HG03280 (cell line): ENCODE measurements around the gene PLEKHA3.
"Not testable (repeated sequence)": the region's sequence is repeated elsewhere in the genome, so short reads cannot be mapped to it uniquely, and the experiment has no call there.

Experiments used
- ATAC-seq: cut with Tn5 transposase; IDR thresholded peaks from one replicate; pipeline ENCODE4 v1.9.1; 2021; ENCODE audit warnings: mild to moderate bottlenecking, moderate library complexity; ENCODE audit not compliant: unreplicated experiment

The PLEKHA3 gene

DNA sequence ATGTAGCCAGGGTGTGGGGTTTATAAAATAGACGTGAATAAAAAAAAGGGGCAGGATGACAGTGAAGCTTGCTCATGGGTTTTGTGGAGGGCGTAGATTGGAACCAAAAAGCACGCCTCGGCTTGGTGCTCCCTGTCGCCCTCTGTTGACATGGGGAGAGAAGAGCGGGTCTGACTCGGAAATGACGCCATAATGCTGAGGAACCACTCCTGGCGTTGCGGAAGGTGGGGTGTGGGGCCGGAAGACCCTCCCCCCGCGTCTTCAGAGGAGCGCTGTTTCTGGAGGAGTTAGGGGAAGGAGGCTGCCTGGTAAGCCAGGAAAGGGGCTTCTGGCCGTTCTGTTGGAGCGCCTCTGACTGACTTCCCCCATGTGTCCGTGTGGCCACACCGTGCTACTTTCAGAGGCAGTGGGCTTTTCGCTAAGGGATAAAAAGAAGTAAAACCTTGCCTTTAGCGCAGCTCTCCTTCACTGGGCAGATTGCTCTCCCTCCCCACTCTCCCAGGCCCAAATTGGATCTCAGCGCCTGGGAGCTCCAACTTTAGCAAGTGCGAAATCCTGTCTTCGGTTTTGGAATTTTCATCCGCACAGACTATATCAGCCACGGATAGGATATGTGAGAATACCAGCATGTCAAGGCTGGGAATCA lies 42.8 kb downstream of the PLEKHA3 start:
- peak; percentile 96 for ATAC-seq

DNA sequence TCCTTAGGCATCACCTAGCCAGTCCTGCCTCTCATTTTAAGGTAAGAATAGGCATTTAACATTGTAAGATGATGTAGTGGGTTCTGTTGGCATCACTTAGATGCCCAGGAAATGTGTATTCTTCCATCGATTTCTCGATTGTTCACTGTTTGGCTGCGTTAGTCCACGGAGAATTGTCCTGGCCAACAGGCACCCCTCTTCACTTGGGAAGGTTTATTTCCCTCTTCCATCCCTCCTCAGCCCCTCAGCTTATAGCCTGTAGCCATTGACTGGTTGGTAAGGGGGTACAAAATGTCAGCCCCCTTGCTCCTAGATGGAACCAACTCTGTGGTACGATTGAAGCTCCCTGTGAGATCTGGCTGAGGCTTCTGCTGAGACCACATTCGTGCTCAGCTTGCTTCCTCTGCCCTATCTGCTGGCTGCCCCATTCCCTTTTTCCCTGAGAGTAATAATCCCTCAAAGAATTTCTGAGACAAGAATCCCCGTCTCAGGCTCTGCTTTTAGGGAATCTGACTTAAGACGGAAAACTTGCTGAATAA lies 43.4 kb downstream of the PLEKHA3 start:
- ATAC-seq: no peak

- not testable (repeated sequence) for ATAC-seq
Measured at GRCh38 chr2:178525010-178525409, 44.8 kb downstream of the PLEKHA3 start.

DNA sequence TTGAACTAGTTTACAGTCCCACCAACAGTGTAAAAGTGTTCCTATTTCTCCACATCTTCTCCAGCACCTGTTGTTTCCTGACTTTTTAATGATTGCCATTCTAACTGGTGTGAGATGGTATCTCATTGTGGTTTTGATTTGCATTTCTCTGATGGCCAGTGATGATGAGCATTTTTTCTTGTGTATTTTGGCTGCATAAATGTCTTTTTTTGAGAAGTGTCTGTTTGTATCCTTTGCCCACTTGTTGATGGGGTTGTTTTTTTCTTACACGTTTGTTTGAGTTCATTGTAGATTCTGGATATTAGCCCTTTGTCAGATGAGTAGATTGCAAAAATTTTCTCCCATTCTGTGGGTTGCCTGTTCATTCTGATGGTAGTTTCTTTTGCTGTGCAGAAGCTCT lies 45.2 kb downstream of the PLEKHA3 start:
- ATAC-seq: not testable (repeated sequence)

DNA sequence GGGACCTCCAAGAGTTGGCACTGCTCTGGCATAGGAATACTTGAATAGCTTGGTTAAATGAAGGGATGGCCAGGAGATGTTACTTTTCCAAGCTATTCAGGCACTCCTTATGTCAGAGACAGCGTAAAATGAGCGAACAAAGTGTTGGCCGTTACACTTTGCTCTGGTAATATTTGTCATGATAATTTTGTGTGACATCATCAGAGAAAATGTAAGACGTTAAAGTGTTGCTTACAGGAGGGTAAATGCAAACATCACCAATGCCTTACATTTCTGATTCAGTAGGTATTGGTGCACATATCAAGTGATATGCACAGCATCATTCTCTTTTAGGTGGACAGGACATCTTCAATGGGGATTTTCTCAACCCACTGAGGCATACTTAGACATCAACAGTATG lies 46.0 kb downstream of the PLEKHA3 start:
- ATAC-seq: no peak

DNA sequence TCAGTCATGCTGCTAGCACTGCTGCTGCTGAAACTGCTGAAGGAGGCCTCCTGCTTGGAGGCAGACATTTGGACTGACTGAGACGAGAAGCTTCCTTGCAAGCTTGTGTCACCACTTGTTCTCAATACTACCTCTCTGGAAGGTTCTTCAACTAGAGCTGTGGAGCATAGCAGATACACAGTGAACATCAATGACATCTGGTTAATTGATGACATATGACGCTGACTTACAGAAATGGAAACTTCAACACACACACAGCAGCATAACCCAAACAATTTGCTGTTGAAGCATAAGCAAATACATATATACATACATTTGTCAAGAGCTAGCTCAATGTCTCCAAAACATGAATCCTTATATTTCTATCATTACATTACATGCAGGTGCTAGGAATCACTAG lies 47.3 kb downstream of the PLEKHA3 start:
- ATAC-seq: no peak

GRCh38 chr2:178528647-178529046 lies 48.4 kb downstream of the PLEKHA3 start:
- ATAC-seq: no peak

- no peak for ATAC-seq
Measured at GRCh38 chr2:178529194-178529593, 48.9 kb downstream of the PLEKHA3 start.

- peak; percentile 1 for ATAC-seq
Measured at GRCh38 chr2:178530131-178530530, 49.9 kb downstream of the PLEKHA3 start.

GRCh38 chr2:178530625-178531142 lies 50.4 kb downstream of the PLEKHA3 start:
- ATAC-seq: peak; percentile 97

GRCh38 chr2:178531168-178531567 lies 50.9 kb downstream of the PLEKHA3 start:
- no peak for ATAC-seq

DNA sequence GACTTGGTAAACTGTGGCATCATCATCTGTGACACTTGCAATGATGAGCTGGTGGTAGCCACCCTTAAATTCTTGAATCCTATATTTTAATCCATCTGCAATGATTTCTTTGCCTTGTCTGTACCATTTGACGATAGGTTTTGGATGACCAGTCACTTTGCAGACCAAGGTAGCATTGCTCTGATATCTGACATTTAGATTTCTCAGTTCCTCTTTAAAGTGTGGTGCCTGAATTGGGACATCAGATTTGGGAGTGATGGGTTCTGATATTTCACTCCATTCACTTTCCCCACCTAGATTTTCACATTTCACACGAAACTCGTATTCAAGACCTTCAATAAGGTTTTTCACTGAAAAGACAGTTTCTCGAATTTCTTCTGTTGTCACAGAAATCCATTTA lies 55.8 kb downstream of the PLEKHA3 start:
- no peak for ATAC-seq

DNA sequence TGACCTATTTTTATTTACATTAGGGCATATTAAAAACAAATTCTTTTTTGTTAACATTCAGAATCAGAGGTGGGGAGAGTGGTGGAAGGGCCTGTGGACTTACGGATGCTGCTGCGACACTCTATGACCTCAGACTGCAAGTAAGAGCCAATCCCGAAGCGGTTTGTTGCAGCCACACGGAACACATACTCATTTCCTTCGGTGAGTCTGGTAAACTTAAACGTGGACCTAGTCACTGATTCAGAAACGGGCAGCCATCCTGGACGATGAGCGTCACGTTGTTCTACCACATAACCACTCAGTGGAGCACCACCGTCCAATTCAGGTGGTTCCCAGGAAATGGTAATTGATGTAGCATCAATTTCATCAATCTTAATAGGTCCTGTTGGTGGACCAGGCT lies 61.9 kb downstream of the PLEKHA3 start:
- ATAC-seq: no peak

DNA sequence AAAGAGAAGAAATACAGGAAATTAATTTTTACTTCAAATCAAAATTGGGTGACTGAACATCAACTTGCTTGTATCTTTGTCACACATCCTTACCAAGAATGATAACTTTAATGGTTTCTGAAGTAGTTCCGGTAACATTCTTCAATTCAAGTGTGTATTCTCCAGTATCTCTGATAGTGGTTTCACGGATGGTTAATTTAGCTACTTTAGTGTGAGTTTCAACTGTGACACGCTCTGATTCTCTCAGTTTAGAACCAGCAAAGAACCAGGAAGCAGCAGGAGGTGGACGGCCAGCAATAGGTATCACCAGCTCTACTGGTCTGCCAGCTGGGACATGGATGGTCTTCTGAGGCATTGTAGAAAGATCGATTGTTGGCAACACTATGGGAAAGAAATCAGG lies 62.3 kb downstream of the PLEKHA3 start:
- ATAC-seq: no peak

GRCh38 chr2:178550352-178550751 lies 70.1 kb downstream of the PLEKHA3 start:
- ATAC-seq: no peak

GRCh38 chr2:178553047-178553446 lies 72.8 kb downstream of the PLEKHA3 start:
- ATAC-seq: no peak
